Measurements from ENCODE around the gene MORC4.

Gene MORC4

GRCh38 chrX:106903291-106903824 is 96.7 kb downstream of the MORC4 start, which contains the start of gene RIPPLY1:
Gene RIPPLY1 (minus strand): TSS chrX:106903341. CDS start chrX:106903287, 54 bp downstream.
- H3K4me1 Mint-ChIP-seq, result no peaks in the 10 kb centered on the region
- ATAC-seq (no peak), DNase-seq (no peak)
- H3K4me3 Mint-ChIP-seq, result no peak within 1 kb of the TSS
- H3K27ac Mint-ChIP-seq, result peak within 1 kb of the TSS in 1 of 2 donors; percentile 42
- H3K27me3 Mint-ChIP-seq, result no peaks in the 10 kb centered on the region
- no peaks in the 10 kb centered on the region for H3K9me3 Mint-ChIP-seq

GRCh38 chrX:106902684-106903083 is 97.3 kb downstream of the MORC4 start:
- ATAC-seq, result no peak
- H3K4me1 Mint-ChIP-seq, result no peaks in the 10 kb centered on the region
- H3K27ac Mint-ChIP-seq, result peak overlapping the region in 1 of 2 donors; percentile 42
- no peaks in the 10 kb centered on the region for H3K27me3 Mint-ChIP-seq
- H3K4me3 Mint-ChIP-seq, result no peak overlapping the region
- no peak for DNase-seq
- no peaks in the 10 kb centered on the region for H3K9me3 Mint-ChIP-seq

DNA sequence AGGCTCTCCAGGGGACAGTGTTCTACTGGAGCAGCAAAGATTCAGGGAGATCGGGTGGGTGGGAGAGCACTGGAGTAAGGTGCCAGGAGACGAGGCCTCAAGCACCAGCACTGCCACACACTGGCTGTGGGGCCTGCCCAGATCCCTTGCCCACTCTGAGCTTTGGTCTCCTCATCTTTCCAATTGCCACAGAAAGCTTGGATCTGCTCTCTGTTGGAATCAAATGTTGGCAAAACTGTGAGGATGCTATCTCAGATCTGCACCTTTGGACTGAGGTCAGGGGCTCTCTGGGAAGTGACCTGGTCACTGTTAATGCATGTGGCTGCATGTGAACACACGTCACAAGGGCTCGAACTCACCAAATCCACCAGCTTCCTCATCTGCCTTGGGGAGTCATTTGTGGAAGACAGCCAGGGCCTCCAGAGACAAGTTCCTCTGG is 98.2 kb downstream of the MORC4 start:
- no peaks in the 10 kb centered on the region for H3K27me3 Mint-ChIP-seq
- DNase-seq, result no peak
- H3K27ac Mint-ChIP-seq, result no peak overlapping the region
- no peak for ATAC-seq
- H3K4me1 Mint-ChIP-seq, result no peaks in the 10 kb centered on the region
- no peak overlapping the region for H3K4me3 Mint-ChIP-seq
- H3K9me3 Mint-ChIP-seq, result no peaks in the 10 kb centered on the region

GRCh38 chrX:106901341-106901740 is 98.7 kb downstream of the MORC4 start:
- no peak for DNase-seq
- no peaks in the 10 kb centered on the region for H3K9me3 Mint-ChIP-seq
- no peak overlapping the region for H3K4me3 Mint-ChIP-seq
- H3K4me1 Mint-ChIP-seq, result no peaks in the 10 kb centered on the region
- ATAC-seq, result no peak
- H3K27me3 Mint-ChIP-seq, result no peaks in the 10 kb centered on the region
- no peak overlapping the region for H3K27ac Mint-ChIP-seq

GRCh38 chrX:106899841-106900240 is 100.2 kb downstream of the MORC4 start:
- Mint-ChIP-seq H3K4me1 (no peaks in the 10 kb centered on the region), H3K4me3 (no peak overlapping the region), H3K9me3 (no peaks in the 10 kb centered on the region), H3K27ac (no peak overlapping the region), H3K27me3 (no peaks in the 10 kb centered on the region)
- no peak for DNase-seq
- ATAC-seq, result no peak

GRCh38 chrX:106899276-106899675 is 100.7 kb downstream of the MORC4 start:
- no peak overlapping the region for H3K4me3 Mint-ChIP-seq
- H3K27ac Mint-ChIP-seq, result no peak overlapping the region
- H3K4me1 Mint-ChIP-seq, result no peaks in the 10 kb centered on the region
- no peak for ATAC-seq
- no peak for DNase-seq
- no peaks in the 10 kb centered on the region for H3K9me3 Mint-ChIP-seq
- no peaks in the 10 kb centered on the region for H3K27me3 Mint-ChIP-seq

GRCh38 chrX:106898462-106898861 is 101.5 kb downstream of the MORC4 start:
- peak in 1 of 2 donors; percentile 7 for DNase-seq
- Mint-ChIP-seq H3K9me3 (no peaks in the 10 kb centered on the region), H3K4me3 (no peak overlapping the region), H3K27me3 (no peaks in the 10 kb centered on the region), H3K4me1 (no peaks in the 10 kb centered on the region), H3K27ac (no peak overlapping the region)
- ATAC-seq, result peak; percentile 72

- H3K4me1 Mint-ChIP-seq, result no peaks in the 10 kb centered on the region
- DNase-seq, result no peak
- peak overlapping the region in 1 of 2 donors; percentile 65 for H3K27ac Mint-ChIP-seq
- H3K4me3 Mint-ChIP-seq, result no peak overlapping the region
- H3K9me3 Mint-ChIP-seq, result no peaks in the 10 kb centered on the region
- no peaks in the 10 kb centered on the region for H3K27me3 Mint-ChIP-seq
- ATAC-seq, result no peak
Measured at GRCh38 chrX:106897259-106897658, 102.8 kb downstream of the MORC4 start.

DNA sequence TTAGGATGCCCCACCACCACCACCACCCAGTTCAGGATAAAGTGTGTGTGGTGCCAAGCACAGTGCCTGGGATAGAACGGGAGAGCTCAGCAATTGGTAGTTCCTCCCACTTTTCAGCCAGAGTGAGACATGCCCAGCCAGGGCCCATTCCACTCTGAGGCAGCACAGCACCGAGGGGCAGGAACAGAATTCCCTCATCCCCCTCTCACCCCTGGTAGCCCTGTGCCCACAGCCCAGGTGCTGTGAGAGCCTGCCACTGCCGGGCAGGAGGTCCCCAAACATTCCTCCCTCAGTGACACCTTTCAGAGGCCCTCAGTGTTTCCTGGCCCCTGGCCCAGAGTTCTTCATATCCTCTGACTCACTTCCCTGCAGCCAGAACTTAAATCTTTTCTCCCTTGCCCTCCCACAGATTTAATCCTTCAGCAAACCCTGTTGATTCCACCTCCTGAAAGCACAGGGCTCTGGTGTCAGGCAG is 105.0 kb downstream of the MORC4 start:
- Mint-ChIP-seq H3K4me3 (no peak overlapping the region), H3K9me3 (no peaks in the 10 kb centered on the region), H3K27ac (no peak overlapping the region), H3K4me1 (no peaks in the 10 kb centered on the region), H3K27me3 (no peaks in the 10 kb centered on the region)
- ATAC-seq (peak; percentile 38), DNase-seq (no peak)

- DNase-seq (peak; percentile 26 to 34), ATAC-seq (peak; percentile 67)
- H3K4me1 Mint-ChIP-seq, result no peaks in the 10 kb centered on the region
- H3K9me3 Mint-ChIP-seq, result no peaks in the 10 kb centered on the region
- H3K27me3 Mint-ChIP-seq, result no peaks in the 10 kb centered on the region
- H3K4me3 Mint-ChIP-seq, result no peak overlapping the region
- H3K27ac Mint-ChIP-seq, result no peak overlapping the region
Measured at GRCh38 chrX:106894392-106894909, 105.6 kb downstream of the MORC4 start.

DNA sequence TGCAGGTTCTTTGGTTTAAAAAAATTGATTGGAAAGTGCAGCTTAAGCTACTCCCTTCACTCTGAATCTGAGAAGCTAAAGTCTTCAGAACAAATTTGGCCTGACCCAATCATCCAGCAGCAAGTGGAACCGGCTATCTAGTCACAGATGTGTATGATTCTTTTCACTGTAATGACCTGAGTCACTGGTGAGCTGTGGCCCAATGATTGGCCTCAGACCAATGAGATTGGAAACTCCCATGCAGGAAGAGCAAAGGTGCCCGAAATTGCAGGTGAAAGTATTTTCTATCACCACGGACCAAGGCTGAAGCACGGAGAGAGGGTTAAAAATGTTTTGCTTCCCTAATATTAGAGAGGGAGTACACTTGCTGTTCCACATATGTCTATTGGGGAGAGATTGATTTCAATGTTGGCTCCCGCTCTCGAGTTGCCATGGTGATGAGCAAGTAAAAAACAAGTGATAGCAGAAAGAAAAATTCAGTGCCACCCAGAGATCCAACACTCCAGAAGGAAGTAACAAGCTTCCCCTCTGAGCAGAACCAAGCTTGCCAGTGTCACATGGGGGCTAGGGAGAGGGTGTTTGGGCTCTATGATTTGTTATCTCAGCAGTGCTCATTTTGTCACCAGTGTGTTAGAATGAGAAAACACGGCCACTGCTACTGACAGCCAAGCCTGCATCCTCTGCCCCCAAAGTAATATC is 108.1 kb downstream of the MORC4 start:
- Mint-ChIP-seq H3K27ac (no peak overlapping the region), H3K27me3 (no peaks in the 10 kb centered on the region), H3K4me3 (no peak overlapping the region), H3K4me1 (no peaks in the 10 kb centered on the region), H3K9me3 (no peaks in the 10 kb centered on the region)
- ATAC-seq (no peak), DNase-seq (no peak)

All from stimulated activated naive CD8-positive, alpha-beta T cell treated with anti-CD3 and anti-CD28 coated beads, Interleukin-15, amount 100 ng/mL, for 72 hours (primary cell).